ENCODE measurements around the gene LMF2.

LMF2 gene

DNA sequence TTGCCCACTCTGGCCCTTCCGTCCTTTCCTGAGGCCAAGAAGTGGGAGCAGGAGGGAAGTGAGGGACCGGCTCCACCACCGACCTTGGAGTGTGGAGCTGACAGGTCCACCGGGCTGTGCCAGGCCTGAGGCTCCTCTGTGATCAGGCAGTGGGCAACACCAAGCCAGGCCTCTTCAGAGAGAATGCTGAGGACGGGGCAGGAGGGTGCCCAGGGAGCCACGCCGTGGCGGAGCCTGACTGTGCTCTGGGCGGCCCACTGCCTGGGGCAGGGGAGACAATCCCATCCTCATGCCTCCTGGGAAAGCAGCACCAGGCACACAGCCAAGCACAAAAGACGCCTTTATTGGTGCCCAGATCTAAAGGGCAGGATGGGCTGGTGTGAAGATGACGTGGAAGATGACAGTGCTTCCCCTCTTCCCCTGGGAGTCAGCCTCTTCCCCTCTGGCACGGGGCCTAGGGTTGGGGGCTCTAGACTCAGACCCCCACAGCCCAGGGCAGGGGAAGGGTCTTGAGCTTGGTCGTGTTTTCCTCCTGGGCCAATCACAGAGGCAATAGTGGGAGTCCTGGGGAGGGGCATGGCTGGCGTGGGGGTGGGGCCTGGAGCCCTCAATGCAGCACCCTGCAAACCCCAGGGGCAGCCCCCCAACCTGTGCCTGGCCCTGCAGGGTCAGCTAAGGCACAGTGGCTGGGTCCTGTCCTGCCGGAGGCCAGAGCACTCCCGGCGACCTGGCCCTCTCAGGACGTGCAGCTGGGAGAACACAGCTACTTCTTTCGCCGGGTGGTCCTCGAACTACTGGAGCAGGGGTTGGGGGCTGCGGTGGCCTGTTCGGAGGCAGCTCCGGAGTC, 4.7 kb downstream of the LMF2 start:
- no peak for DNase-seq

- DNase-seq = no peak
Measured at GRCh38 chr22:50502096-50502495, 5.4 kb downstream of the LMF2 start.

DNA sequence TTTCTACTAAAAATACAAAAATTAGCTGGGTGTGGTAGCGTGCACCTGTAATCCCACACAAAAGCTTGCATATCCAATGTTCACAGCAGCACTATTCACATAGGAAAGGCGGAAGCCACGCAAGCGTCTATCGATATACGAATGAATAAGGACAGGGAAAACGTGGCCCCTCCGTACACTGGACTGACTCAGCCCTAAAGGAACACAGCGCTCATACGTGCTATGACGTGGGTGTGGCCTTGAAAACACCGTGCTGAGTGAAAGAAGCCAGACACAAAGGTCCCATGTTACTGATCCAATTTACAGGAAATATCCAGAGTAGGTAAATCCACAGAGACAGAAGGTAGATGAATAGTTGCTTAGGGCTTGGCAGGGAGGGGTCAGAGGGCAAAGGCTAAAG, 7.0 kb downstream of the LMF2 start:
- DNase-seq = no peak

DNA sequence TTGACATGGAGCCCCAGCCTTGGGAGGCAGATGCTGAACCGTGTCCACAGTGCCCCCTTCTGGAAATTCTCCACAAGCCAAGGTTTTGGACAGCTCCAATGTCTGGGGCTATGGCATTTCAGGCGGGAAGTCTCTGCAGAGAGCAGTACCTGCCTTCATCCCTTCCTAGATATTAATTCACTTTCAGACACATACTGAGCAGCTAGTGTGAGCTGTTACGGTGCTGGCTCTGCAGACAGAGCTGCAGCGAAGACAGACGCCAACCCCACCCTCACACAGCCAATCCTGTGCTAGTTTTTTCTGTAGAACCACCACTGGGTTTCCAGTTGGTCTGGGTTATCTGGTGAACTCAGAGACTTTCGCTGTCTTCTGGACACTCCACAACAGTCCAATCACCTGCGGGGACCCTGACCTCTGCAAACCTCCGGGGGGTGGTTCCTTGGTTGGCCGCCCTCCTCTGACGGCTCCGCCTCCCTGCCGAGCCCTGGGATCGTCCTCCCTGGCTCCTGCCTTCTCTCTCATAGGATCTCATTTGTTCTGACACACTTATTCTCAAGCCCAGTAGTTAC, 9.1 kb downstream of the LMF2 start:
- peak; percentile 73 to 81 for DNase-seq

GRCh38 chr22:50497093-50497492, 10.4 kb downstream of the LMF2 start:
- DNase-seq = no peak

- DNase-seq = peak; percentile 83 to 92
Measured at GRCh38 chr22:50490531-50491308, 16.8 kb downstream of the LMF2 start.

DNA sequence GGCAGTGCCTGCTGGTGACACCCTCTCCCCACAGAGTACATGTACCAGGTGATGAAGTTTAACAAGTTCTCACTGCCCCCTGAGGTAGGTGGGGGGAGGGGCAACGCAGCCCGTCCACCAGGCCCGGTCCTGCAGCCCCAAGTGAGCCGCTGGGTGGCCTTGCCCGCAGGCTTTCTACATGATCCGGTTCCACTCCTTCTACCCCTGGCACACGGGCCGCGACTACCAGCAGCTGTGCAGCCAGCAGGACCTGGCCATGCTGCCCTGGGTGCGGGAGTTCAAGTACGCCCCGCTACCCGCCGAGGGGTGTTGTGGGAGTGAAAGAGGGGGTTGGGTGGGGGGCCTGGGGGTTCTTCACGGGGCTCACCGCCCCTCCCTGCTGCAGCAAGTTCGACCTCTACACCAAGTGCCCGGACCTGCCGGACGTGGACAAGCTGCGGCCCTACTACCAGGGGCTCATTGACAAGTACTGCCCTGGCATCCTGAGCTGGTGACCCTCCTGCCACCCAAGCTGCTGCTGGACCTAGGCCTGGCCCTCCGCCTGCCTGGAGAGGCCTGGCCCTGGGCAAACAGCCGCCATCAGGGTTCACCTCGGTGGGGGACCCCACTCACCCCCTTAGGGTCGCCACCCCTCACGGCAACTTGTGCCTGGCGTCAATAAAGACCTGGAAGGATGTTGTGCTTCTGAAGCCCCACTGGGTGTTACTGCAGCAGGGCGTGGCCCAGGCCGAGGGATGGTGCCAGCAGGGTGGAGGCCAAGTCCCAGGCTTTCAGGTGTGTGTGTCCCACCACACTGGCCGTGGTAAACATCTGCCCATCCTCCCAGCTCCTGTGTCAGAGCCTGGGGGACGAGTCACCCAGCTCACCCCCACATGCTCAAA, 17.9 kb downstream of the LMF2 start:
- no peak for DNase-seq

- no peak for DNase-seq
Measured at GRCh38 chr22:50488886-50489285, 18.6 kb downstream of the LMF2 start.

DNA sequence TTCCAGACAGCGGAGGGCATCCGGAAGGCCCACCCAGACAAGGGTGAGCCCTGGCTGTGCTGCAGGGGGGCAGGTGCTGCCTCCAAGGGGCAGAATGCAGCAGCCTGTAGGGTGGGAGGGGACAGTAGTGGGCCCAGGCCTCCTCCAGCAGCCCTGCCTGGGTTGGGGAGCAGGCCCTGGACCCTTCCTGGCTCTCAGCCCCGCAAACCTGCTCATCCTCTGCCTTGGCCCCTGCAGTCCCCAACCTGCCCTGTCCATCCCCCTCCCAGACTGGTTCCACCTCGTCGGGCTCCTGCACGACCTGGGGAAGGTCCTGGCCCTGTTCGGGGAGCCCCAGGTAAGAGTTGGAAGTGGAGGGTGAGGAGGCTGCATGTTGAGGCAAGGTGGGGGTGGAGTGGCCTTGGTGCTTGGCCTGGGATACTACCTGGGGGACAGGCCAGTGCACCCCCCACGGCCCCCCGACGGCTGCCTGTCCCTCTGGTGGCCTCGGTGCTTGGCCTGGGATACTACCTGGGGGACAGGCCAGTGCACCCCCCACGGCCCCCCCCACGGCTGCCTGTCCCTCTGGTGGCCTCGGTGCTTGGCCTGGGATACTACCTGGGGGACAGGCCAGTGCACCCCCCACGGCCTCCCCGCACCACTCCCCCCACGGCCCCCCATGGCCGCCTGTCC, 19.4 kb downstream of the LMF2 start:
- DNase-seq = no peak

GRCh38 chr22:50487290-50488005, 20.1 kb downstream of the LMF2 start:
- DNase-seq = no peak

- DNase-seq = no peak
Measured at GRCh38 chr22:50486561-50487289, 20.8 kb downstream of the LMF2 start, which contains the start of gene MIOX. Gene MIOX, plus strand, starts transcription at chr22:50486859. Its CDS starts 39 bp downstream, at chr22:50486898.

- DNase-seq = no peak
Measured at GRCh38 chr22:50485221-50486131, 22.0 kb downstream of the LMF2 start.

- no peak for DNase-seq
Measured at GRCh38 chr22:50483977-50484853, 23.3 kb downstream of the LMF2 start.

DNA sequence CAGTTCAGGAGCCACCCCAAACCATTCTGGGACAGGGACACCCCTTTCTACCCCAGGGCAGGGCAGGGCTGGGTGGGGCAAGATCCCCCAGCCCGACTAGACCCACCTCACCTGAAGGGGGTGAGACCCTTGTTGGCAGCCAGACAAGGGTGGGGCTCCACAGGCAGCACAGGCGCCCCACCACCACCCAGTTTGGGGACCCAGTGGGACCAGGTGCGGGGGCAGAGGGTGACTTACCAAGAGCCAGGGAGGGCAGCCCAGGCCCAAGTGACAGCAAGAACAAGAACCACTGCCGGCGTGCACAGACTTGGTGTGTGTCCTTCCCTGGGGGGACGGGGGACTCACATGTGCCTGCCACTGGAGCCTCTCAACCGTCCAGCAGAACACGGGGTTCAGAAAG, 23.9 kb downstream of the LMF2 start:
- DNase-seq = no peak

DNA sequence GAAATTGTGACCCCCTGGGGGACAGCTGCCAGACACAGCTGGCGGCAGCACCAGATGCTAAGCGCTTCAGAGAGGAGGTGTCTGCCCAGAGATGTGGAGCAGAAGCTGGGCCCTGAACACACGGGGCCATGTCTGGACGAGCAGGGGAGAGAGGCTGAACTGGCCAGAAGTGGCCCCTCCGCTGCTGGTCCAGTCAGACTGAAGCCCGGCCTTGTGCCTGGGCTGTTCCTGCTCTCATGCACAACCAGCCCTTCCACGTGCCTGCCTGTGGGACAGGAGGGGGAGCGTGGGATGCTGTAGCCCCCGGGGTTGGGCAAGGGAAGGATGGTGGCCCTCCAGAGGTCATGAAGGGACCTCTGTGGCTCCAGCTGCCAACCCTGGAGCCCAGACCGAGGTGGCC, 24.4 kb downstream of the LMF2 start:
- no peak for DNase-seq

- DNase-seq = no peak
Measured at GRCh38 chr22:50482107-50483074, 25.1 kb downstream of the LMF2 start.
